CD4-positive, alpha-beta T cell treated with Interleukin-10 for 1 hour (primary cell): ENCODE measurements around the gene GASK1B.
A peak's percentile ranks its signal among the peaks of the same experiment; 100 is the strongest.

Source experiments
- DNase-seq: peaks from one replicate; pipeline ENCODE4 v3.0.0-alpha.2; 2020

GASK1B gene

GRCh38 chr4:158172261-158173258, at the start of gene GASK1B:
GASK1B (minus strand) TSS chr4:158173025; CDS start chr4:158171375, 1,650 bp downstream.
- no peak for DNase-seq

- DNase-seq = no peak
Measured at GRCh38 chr4:158219623-158220022, 46.8 kb upstream of the GASK1B start.

- no peak for DNase-seq
Measured at GRCh38 chr4:158217763-158218162, 44.9 kb upstream of the GASK1B start.

GRCh38 chr4:158214856-158215255, 42.0 kb upstream of the GASK1B start:
- no peak for DNase-seq

- DNase-seq = no peak
Measured at GRCh38 chr4:158213466-158213865, 40.6 kb upstream of the GASK1B start.

GRCh38 chr4:158211222-158211621, 38.4 kb upstream of the GASK1B start:
- no peak for DNase-seq

- peak; percentile 10 for DNase-seq
Measured at GRCh38 chr4:158209825-158210807, 37.3 kb upstream of the GASK1B start, which contains the start of gene TMEM144. TMEM144 (plus strand) TSS chr4:158210486; CDS start chr4:158212668, 2,182 bp downstream.

- no peak for DNase-seq
Measured at GRCh38 chr4:158208963-158209640, 36.3 kb upstream of the GASK1B start.

GRCh38 chr4:158203929-158204328, 31.1 kb upstream of the GASK1B start:
- DNase-seq = no peak

- no peak for DNase-seq
Measured at GRCh38 chr4:158203436-158203835, 30.6 kb upstream of the GASK1B start.

GRCh38 chr4:158202481-158202880, 29.7 kb upstream of the GASK1B start:
- DNase-seq = no peak

- no peak for DNase-seq
Measured at GRCh38 chr4:158201876-158202275, 29.1 kb upstream of the GASK1B start.

GRCh38 chr4:158201322-158201721, 28.5 kb upstream of the GASK1B start:
- no peak for DNase-seq

GRCh38 chr4:158200214-158200613, 27.4 kb upstream of the GASK1B start:
- DNase-seq = no peak

- no peak for DNase-seq
Measured at GRCh38 chr4:158197194-158197776, 24.5 kb upstream of the GASK1B start.

- no peak for DNase-seq
Measured at GRCh38 chr4:158195297-158195696, 22.5 kb upstream of the GASK1B start.

GRCh38 chr4:158193171-158193749, 20.4 kb upstream of the GASK1B start:
- DNase-seq = no peak

- no peak for DNase-seq
Measured at GRCh38 chr4:158192439-158193158, 19.8 kb upstream of the GASK1B start.

- DNase-seq = no peak
Measured at GRCh38 chr4:158190718-158191117, 17.9 kb upstream of the GASK1B start.

GRCh38 chr4:158189422-158189821, 16.6 kb upstream of the GASK1B start:
- DNase-seq = no peak

- no peak for DNase-seq
Measured at GRCh38 chr4:158186815-158187214, 14.0 kb upstream of the GASK1B start.
